Activated CD8-positive, alpha-beta memory T cell treated with anti-CD3 and anti-CD28 coated beads for 24 hours (primary cell): ENCODE data around the gene GLYR1.

Experiments used
- DNase-seq: peaks from one replicate; pipeline ENCODE4 v3.0.0-alpha.2; 2020

GLYR1 gene

DNA sequence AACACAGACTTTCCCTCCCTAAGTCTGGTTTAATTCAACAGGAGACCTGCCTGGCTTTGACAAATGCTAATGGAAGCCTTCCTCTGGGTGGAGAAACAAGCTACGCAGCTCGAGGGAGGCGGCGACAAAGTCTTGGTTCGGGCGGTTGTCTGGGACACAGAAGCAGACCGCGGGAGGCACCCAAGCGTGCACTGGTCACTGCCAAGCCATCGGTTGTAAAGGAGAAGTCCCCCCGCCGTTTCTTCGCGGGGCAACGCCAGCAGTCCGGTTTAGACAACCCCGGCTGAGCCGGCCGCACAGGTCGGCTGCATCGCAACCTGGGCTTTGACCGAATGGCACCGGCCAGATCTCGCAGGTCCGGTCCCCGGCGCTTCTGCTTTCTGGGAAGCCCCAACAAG is 586 bp downstream of the GLYR1 start:
- DNase-seq: no peak

- no peak for DNase-seq
These were observed 6.1 kb downstream of the GLYR1 start for GRCh38 chr16:4840984-4841383.

GRCh38 chr16:4839942-4840341 is 7.1 kb downstream of the GLYR1 start:
- no peak for DNase-seq

- no peak for DNase-seq
These were observed 9.2 kb downstream of the GLYR1 start for GRCh38 chr16:4837733-4838501.

DNA sequence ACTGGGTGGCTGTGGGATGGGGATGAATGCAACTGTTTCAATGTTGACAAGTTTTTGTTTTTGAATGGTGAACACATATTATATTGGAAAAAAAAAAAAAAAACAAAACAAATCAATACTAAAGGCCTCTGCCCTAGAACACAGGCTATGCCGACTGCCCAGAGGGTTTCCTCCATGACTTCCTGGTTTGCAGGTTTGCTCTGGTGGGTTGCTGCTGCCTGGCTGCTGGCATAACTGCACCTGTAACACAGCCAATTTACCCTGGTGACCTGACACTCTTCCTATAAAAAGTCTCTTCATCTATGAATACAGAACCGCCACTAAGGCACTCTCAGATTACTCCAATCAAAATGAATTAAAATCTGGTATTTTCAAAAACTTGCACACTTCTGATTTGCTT is 10.4 kb downstream of the GLYR1 start:
- no peak for DNase-seq

GRCh38 chr16:4833584-4833983 is 13.5 kb downstream of the GLYR1 start:
- DNase-seq: no peak

GRCh38 chr16:4832698-4833343 is 14.3 kb downstream of the GLYR1 start:
- DNase-seq: no peak

DNA sequence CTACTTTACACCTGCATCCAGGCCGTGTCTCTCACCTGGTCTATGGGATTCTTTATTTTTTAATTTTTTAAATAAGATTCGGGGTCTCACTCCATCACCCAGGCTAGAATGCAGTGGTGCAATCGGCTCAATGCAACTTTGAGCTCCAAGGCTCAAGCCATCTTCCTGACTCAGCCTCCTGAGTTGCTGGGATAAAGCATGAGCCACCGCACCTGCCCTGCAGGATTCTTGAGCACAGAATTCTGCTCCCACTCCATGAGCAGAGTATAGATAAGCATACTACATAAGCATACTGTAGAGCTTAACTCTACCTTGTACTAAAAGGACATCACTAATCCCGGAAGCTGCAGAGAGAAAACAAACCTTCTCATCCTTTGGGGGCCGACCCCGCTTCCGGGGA is 15.5 kb downstream of the GLYR1 start:
- no peak for DNase-seq

DNA sequence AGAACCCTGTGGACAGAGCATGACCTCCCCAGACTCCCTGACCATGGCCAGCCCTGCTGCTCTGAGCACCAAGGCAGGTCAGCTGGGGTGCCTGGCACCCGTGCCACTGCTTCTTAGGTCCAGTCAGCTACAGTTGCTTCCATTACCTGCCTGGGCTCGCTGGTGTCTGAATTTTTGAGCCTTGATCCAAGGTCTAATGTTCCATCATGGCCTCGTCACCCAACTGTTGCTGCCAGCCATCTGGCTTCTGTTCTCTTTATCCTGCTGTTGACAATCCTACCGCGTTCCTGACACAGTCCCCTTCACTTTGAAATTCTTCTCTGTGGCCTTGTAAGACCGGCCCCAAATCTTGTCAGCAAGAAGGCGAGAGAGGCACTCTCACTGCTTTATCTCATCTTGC is 16.7 kb downstream of the GLYR1 start:
- no peak for DNase-seq

GRCh38 chr16:4828567-4829321 is 18.3 kb downstream of the GLYR1 start:
- no peak for DNase-seq

- DNase-seq: no peak
These were observed 20.1 kb downstream of the GLYR1 start for GRCh38 chr16:4826980-4827379.

GRCh38 chr16:4826526-4826925 is 20.6 kb downstream of the GLYR1 start:
- no peak for DNase-seq

DNA sequence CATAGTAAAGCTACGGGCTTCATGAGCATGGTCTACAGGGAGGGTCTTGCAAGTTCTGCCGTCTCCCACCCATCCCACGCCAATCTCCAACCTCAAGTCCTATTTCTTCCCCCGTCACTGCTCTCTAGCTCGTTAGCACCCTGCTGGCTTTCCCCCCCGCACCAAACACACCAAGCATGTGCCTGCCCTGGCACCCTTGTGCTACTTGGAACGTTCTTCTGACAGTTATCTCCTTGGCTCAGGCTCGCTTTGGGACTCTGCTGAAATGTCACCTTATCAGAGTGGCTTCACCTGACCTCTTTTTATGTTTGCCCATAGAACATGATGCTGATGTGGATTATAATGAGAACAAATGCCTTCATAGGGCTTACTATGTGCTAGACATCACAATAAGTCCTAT is 21.9 kb downstream of the GLYR1 start:
- DNase-seq: no peak

DNA sequence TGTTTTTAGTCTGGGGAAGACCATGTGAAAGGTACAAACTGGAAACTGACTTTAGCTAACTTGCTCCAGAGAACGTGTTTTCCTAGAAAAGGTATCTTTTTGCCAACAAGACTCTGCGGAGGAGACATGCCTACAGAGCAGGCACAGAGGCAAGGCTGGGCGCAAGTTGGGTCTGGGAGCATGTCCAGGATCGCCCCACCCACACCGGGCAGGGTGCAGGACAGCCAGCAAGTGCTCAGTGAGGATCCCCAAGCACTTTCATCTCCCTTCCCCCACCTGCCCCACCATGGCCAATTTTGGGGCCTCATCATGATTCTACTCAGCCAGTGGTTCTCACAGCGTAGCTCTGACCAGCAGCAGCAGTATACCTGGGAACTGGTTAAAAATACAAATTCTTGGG is 26.4 kb downstream of the GLYR1 start:
- no peak for DNase-seq

DNA sequence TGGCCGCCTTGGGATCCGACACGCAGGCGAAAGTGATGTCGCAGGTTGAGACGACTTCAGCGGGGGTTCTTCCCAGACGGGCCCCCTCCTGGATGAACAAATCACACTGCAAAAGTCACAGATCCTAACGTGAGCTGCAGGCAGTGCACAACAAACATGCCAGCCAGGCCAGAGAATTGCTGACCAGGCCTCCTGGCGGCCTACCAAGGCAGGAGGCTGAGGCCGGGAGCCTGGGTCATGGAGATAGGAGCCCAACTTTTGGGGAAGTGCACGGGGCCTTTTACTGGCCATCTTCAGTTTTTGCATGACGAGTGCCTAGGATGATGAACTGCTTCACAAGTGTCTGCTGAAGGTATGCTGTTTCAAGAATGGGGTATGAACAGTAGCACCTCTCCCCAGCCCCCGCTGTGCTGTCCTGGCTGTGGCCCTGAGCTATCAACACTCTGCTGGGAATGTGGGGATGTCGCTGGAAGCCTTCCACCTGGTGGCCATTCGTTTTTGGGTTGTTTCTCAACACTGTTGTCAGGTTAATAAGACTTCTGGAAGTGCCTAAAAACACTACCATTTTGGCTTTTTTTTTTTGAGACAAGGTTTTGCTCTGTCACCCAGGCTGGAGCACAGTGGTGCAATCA is 32.4 kb downstream of the GLYR1 start:
- DNase-seq: no peak

DNA sequence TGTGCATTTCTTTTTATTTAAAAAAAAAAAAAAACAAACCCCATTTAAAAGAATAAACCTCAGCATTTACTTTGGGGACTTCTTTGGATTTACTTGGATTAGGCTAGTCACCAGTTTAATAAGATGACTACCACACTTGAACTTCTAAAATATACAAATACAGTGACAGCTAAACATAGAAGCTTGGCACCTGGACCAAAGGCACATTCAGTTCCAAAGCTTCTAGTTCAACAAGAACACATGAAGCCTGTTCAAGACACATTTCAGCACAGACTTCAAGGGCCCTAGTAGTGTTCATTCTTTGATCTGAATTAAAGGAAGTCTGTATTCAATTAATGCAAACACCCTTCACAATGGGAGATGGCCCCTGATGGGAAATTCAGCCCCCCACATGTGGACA is 33.0 kb downstream of the GLYR1 start:
- no peak for DNase-seq

- no peak for DNase-seq
These were observed 33.7 kb downstream of the GLYR1 start for GRCh38 chr16:4813251-4814003.

DNA sequence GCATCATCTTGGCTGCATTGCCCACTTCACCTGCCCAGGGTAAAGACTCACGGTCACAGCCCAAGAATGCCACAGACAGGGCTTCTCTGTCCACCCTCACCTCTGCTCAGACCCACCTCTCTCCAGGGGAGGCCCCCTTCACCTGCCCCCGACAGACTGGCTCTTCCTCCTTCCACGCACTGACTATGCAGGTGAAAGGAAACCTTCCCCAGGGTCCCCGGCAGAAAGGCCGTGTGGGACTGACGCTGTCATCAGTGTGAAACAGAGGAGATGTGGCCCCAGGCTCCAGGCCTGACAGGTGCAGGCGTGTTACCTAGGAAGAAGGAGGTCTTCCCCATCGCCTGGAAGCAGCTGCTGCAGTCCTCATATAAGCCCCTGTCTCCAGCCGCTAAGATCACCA is 35.3 kb downstream of the GLYR1 start:
- no peak for DNase-seq

GRCh38 chr16:4811242-4811641 is 35.8 kb downstream of the GLYR1 start:
- DNase-seq: no peak

DNA sequence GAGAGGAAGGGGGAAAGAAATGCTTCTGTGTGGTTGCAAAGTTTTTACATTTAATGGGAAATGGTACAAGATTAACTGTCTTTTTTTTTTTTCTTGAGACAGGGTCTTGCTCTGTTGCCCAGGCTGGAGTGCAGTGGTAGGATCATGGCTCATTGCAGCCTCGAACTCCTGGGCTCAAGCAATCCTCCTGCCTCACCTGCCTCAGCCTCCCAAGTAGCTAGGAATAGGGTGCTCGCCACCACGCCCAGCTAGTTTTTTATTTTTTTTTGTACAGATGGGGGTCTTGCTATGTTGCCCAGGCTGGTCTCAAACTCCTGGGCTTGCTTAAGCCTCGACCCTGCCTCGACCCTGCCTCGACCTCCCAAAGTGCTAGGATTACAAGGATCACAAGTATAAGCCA is 40.8 kb downstream of the GLYR1 start:
- DNase-seq: no peak

- DNase-seq: no peak
These were observed 41.9 kb downstream of the GLYR1 start for GRCh38 chr16:4805231-4805630.

GRCh38 chr16:4803898-4804762 is 43.0 kb downstream of the GLYR1 start:
- DNase-seq: no peak
